ENCODE data around the gene SUN2.
A peak's percentile ranks its signal among the peaks of the same experiment; 100 is the strongest.

SUN2 gene

GRCh38 chr22:38715176-38715764 lies 40.5 kb downstream of the SUN2 start:
- DNase-seq = no peak

DNA sequence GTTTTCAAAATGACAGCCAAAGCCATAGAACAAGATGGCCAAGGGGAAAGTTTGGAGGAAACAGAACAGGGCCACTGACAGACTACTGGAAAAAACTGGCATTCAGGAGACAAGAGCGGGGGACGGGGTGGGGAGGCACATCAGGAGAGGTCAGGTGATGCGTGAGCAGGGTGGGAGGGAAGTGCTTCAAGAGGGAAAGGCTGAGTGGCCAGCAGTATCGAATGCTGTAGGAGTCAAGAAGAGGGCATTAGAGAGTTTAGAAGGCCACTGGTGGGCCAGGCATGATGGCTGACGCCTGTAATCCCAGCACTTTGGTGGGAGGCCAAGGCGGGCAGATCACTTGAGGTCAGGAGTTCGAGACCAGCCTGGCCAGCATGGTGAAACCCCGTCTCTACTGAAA lies 41.9 kb downstream of the SUN2 start:
- no peak for DNase-seq

GRCh38 chr22:38712486-38713207 lies 43.2 kb downstream of the SUN2 start:
- no peak for DNase-seq

- DNase-seq = no peak
Measured at GRCh38 chr22:38710866-38711265, 44.9 kb downstream of the SUN2 start.

DNA sequence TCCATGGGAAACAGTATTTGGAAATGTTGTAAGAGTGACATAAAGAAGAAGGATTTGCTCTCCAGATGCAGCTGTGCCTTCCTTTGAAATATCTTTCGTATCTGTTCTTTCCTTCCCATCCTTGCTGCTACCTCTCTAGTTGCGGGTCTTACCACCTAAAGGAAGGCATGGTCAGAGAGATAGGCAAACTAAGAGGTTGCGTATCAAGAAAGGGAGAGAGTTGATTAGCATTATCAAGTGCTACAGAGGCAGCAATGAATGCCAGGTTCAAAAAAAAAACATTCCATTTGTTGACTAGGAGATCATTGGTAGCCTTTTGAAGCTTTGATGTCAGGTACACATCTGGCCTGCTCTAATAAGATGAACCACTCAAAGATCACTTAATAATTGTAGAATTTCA lies 45.4 kb downstream of the SUN2 start:
- DNase-seq = no peak

- DNase-seq = no peak
Measured at GRCh38 chr22:38709306-38709705, 46.5 kb downstream of the SUN2 start.

- DNase-seq = no peak
Measured at GRCh38 chr22:38707984-38708383, 47.8 kb downstream of the SUN2 start.

DNA sequence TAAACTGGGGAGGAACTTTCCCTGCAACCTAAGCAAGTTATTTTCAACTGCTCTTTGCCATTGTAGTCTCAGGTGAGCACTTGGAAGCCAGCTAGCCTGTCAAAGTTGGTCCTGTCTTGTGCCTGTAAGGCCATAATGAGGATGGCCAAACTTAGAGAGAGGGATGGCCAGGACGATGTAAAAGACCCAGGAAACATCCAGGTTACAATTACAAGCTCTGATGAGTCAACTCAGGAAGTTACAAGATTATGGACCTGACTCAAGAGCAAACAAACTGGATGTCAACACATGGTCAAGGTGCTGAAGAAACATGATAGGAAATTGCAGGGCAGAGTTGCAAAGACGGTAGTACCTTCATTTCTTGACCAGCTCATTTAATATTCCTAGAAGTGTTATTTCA lies 48.5 kb downstream of the SUN2 start:
- no peak for DNase-seq

- no peak for DNase-seq
Measured at GRCh38 chr22:38706901-38707195, 49.0 kb downstream of the SUN2 start.

DNA sequence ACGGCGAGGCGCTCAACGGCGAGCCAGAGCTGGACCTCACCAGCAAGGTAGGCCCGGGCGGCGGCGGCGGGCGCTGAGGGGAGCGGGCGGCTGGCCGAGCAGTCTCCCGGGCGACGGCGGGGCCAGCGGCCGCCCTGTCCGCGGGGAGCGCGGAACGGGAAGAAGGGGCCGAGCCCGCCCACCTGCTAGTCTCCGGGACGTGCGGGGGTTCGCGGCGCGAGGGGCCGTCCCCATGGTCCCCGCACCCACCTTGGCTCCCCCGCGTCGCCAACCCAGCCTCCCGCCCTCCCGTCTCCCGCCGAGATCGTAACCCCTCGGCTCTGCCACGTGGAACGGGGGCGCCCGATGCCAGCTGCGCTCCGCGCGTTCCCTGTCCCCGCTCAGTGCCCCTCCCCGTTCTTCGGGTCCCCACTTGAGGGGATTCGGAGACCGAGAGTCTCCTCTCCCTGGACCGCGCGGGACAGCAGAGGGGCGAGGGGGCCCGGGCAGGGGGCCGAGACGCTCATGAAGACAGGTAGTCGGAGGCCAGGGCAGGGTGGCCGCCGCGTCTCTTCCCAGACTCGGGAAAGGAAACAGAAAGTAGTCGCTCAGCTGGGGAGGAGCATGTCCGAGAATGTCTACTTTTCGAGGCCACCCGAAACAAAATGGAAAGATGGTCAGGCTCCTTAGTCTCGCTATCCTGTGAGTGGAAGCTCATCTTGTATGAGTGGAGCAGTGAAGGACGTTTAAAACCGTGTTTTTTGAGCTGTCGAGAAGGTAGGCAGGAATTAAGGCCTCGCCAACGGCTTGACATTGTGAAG lies 49.5 kb downstream of the SUN2 start:
- peak; percentile 74 for DNase-seq

DNA sequence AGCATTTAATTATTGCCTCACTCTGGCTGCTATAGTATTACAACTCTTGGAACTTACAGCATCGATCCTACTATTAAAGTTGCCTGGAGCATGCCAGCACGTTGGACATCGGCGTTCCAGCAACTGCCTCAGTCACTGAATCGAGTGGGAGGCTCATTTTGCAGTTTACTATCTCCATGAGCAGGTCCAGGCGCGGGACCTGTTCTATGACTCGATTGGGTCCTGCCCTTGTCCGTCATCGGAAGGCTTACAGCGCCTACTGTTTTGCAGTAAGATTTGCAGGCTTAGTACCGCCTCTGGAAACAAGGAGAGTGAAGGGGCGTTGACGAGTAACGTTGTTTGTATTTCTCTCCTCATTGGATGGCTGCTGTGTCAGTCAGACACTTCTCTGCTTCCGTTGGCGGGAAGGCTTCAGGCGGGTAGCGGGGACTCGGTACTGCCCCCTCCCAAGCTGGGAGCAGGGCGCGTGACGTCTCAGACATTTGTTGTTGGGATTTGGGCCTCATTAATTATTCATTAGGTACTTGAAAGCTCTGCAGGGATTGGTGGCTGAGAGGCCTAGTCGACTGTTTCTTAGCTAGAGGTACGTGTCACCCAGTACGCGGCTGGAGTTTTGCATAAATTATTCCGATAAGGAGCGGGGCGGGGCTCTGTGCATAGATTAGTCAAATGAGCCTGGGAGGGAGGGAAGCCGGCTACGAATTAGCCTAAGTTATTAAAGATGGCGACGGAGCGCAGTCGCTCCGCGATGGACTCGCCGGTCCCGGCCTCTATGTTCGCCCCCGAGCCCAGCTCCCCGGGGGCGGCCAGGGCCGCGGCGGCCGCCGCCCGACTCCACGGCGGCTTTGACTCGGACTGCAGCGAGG lies 50.3 kb downstream of the SUN2 start, which contains the start of gene GTPBP1:
TSS of gene GTPBP1 (plus strand) at position 710 of the 866 bp plus-strand sequence. CDS start at position 722, 12 bp downstream.
- peak; percentile 99 for DNase-seq

DNA sequence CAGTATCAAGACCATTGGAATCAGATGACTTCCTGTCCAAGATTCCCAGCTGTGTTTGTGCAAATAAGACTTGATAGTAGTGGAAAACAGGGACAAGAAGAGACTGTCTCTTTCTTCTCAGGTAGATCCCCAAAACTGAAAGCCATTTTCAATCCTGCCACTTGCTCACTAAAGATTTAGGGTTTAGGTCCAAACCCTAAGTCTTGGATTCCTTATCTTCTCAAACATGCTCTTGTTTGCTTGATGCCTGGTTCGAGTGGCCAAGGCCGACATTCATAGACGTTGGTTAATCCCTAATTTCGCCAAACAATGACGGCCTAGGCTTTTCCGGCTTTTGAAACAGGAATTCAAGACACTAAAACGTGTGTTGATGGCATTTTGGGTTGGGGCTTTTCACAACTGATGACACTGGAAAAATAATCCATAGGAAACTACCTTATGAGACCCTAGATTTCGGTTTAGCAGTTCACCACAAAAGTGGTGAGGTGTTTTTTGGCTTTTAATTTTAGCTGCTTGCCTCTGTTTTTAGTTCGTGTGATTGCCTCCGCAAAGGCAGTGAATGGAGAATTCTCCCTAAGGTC lies 51.1 kb downstream of the SUN2 start:
- no peak for DNase-seq

- peak; percentile 95 for DNase-seq
Measured at GRCh38 chr22:38700789-38701628, 54.8 kb downstream of the SUN2 start, which contains the start of gene JOSD1. Gene JOSD1 (minus strand): TSS chr22:38700943. CDS start chr22:38699987, 956 bp downstream.

GRCh38 chr22:38700270-38700788 lies 55.5 kb downstream of the SUN2 start:
- DNase-seq = no peak

- DNase-seq = no peak
Measured at GRCh38 chr22:38699784-38700183, 56.0 kb downstream of the SUN2 start.

DNA sequence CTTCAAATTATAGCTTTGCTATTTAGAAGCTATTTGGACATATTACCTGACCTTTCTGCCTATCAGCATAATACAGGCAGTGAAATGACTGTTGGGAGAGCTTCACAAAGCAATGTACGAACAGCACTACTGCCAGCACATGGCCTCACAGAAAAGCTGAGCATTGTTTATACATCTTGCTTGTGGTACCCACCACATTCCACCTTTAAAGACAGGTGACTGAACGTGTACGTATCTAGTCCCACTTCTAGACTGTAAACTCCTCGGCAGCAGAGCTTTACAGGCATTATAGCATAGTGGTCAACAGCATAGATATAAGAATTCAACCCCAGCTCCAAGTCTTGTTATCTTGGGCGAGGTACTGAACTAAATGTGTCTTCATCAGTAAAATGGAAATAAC lies 56.7 kb downstream of the SUN2 start:
- DNase-seq = no peak

GRCh38 chr22:38698407-38699094 lies 57.2 kb downstream of the SUN2 start:
- no peak for DNase-seq

DNA sequence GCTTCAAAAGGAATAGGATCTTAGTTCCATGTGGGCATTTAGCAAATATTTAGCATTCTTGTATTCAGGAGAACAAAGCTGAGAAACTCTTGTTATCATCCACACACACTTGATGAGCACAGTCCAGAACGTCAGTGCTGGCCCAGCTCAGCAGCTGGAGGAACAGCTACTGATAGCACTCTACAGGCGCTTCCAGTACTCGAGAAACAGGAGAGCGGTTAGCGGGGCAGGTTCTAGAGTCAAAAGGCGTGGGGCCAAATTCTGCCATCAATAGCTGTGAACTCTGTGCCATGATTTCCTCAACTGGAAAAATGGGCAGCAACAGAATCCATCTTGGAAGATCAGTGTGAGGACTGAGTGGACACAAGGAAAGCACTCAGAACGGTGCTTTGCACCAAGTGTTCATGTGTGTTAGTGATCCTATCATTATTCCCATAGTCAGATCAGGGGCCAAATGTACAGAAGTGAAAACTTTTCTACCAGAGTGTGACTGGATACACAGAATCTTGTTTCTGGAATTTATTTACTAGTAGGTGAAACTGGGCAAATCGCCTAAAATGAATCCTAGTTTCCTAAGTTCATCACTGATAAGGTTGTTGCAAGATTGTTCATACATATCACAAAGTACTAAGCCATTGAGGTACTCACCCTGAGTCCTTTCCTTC lies 58.2 kb downstream of the SUN2 start:
- no peak for DNase-seq

- no peak for DNase-seq
Measured at GRCh38 chr22:38696606-38697424, 59.0 kb downstream of the SUN2 start.
